ENCODE data around the gene RIMBP2. TPM values are rescaled to one million over a fixed set of nuclear protein-coding genes. Genes with fewer than 3 reads are reported as not detected.
"Not testable (repeated sequence)": the region's sequence is repeated elsewhere in the genome, so short reads cannot be mapped to it uniquely, and the experiment has no call there.

Gene RIMBP2
- total RNA-seq, 3 donors from 2014 or later, result 2.3 to 5.9 (median 5.4) TPM

GRCh38 chr12:130649101-130650045, 66.7 kb downstream of the RIMBP2 start:
- intact Hi-C loops (cut with DNase I, micrococcal nuclease), result no loop called here
- DNase-seq (no peak), ATAC-seq (no peak)
- no peak for TF ChIP-seq CTCF (IDR thresholded peaks at IDR 0.05)
- Histone ChIP-seq H3K4me1 (ENCODE audit: low read depth) (no peaks in the 10 kb centered on the region), H3K9me3 (no peaks in the 10 kb centered on the region), H3K4me3 (no peak overlapping the region), H3K36me3 (ENCODE audit: low read depth) (no peaks in the 10 kb centered on the region)

GRCh38 chr12:130647814-130648213, 68.3 kb downstream of the RIMBP2 start:
- ATAC-seq (no peak), DNase-seq (no peak)
- Histone ChIP-seq H3K36me3 (ENCODE audit: low read depth) (no peaks in the 10 kb centered on the region), H3K4me1 (ENCODE audit: low read depth) (no peaks in the 10 kb centered on the region), H3K4me3 (no peak overlapping the region), H3K9me3 (no peaks in the 10 kb centered on the region)
- intact Hi-C loops (cut with DNase I, micrococcal nuclease), result no loop called here
- no peak for TF ChIP-seq CTCF (IDR thresholded peaks at IDR 0.05)

GRCh38 chr12:130646716-130647370, 69.3 kb downstream of the RIMBP2 start:
- Histone ChIP-seq H3K4me1 (ENCODE audit: low read depth) (no peaks in the 10 kb centered on the region), H3K9me3 (no peaks in the 10 kb centered on the region), H3K4me3 (no peak overlapping the region), H3K36me3 (ENCODE audit: low read depth) (no peaks in the 10 kb centered on the region)
- no peak for DNase-seq
- TF ChIP-seq CTCF (IDR thresholded peaks at IDR 0.05), result no peak
- no peak for ATAC-seq
- intact Hi-C loops (cut with DNase I, micrococcal nuclease), result no loop called here

GRCh38 chr12:130646191-130646590, 69.9 kb downstream of the RIMBP2 start:
- H3K36me3 ChIP-seq (ENCODE audit: low read depth); ATAC-seq; H3K9me3 ChIP-seq; intact Hi-C loops (cut with DNase I, micrococcal nuclease); H3K4me3 ChIP-seq; H3K4me1 ChIP-seq (ENCODE audit: low read depth); DNase-seq: not testable (repeated sequence)

- Histone ChIP-seq H3K4me1 (ENCODE audit: low read depth) (no peaks in the 10 kb centered on the region), H3K36me3 (ENCODE audit: low read depth) (no peaks in the 10 kb centered on the region), H3K9me3 (no peaks in the 10 kb centered on the region), H3K4me3 (no peak overlapping the region)
- TF ChIP-seq CTCF (IDR thresholded peaks at IDR 0.05), result no peak
- intact Hi-C loops (cut with DNase I, micrococcal nuclease), result no loop called here
- ATAC-seq (no peak), DNase-seq (no peak)
These were observed 70.3 kb downstream of the RIMBP2 start for GRCh38 chr12:130645751-130646150.

- TF ChIP-seq CTCF (IDR thresholded peaks at IDR 0.05), result no peak
- no peak for DNase-seq
- Histone ChIP-seq H3K9me3 (no peaks in the 10 kb centered on the region), H3K4me1 (ENCODE audit: low read depth) (peaks cover 7% of the 10 kb centered on the region), H3K4me3 (no peak overlapping the region), H3K36me3 (ENCODE audit: low read depth) (no peaks in the 10 kb centered on the region)
- intact Hi-C loops (cut with DNase I, micrococcal nuclease), result no loop called here
- ATAC-seq, result no peak
These were observed 71.5 kb downstream of the RIMBP2 start for GRCh38 chr12:130644566-130644965.

Data from mucosa of descending colon (tissue), 3 donors.